Fibroblast of villous mesenchyme (primary cell): ENCODE results near the gene PCBP2. TPM values are rescaled to one million over a fixed set of nuclear protein-coding genes. Genes with fewer than 3 reads are reported as not detected.

ENCODE experiments used
- DNase-seq: peaks from one replicate; pipeline ENCODE4 v3.0.0-alpha.2; 2010; ENCODE audit warnings: low read depth
- H3K4me3 ChIP-seq: 2 replicates; pipeline ENCODE4 v1.5.1; 2011; ENCODE audit warnings: low read depth, mild to moderate bottlenecking, low read length
- CTCF ChIP-seq: IDR thresholded peaks from 2 replicates; pipeline ENCODE4 v1.5.1; 2012; ENCODE audit warnings: low read depth, mild to moderate bottlenecking, low read length; ENCODE audit not compliant: insufficient read depth
- total RNA-seq: library from RNA; depleted of rRNA; stranded (reverse); fragments of >200 nt; gene quantifications from 2 replicates; pipeline ENCODE4 v1.2.3, GENCODE V29; 2012

The PCBP2 gene
- total RNA-seq, 1 donor: 237 TPM

- no peak overlapping the region for H3K4me3 ChIP-seq
- no peak for DNase-seq
- no peak for TF ChIP-seq CTCF
Measured at GRCh38 chr12:53466640-53467039, 14.7 kb downstream of the PCBP2 start.

- no peak overlapping the region for H3K4me3 ChIP-seq
- no peak for DNase-seq
- no peak for TF ChIP-seq CTCF
Measured at GRCh38 chr12:53467082-53467481, 15.2 kb downstream of the PCBP2 start.

GRCh38 chr12:53467880-53468279 is 16.0 kb downstream of the PCBP2 start:
- no peak for DNase-seq
- no peak overlapping the region for H3K4me3 ChIP-seq
- TF ChIP-seq CTCF: no peak

GRCh38 chr12:53468282-53468681 is 16.4 kb downstream of the PCBP2 start:
- no peak for TF ChIP-seq CTCF
- H3K4me3 ChIP-seq: no peak overlapping the region
- DNase-seq: no peak

- no peak overlapping the region for H3K4me3 ChIP-seq
- no peak for TF ChIP-seq CTCF
- DNase-seq: no peak
Measured at GRCh38 chr12:53472056-53472582, 20.2 kb downstream of the PCBP2 start.

- TF ChIP-seq CTCF: no peak
- H3K4me3 ChIP-seq: no peak overlapping the region
- DNase-seq: no peak
Measured at GRCh38 chr12:53474077-53474476, 22.2 kb downstream of the PCBP2 start.

- TF ChIP-seq CTCF: no peak
- no peak overlapping the region for H3K4me3 ChIP-seq
- DNase-seq: no peak
Measured at GRCh38 chr12:53474819-53475218, 22.9 kb downstream of the PCBP2 start.
